ENCODE measurements around the gene TEP1. TPM values are rescaled to one million over a fixed set of nuclear protein-coding genes. Genes with fewer than 3 reads are reported as not detected.

Gene TEP1
- total and polyA plus RNA-seq, 2 of the 8 experiments (the other 6 are each of a cell fraction or from before 2014, with no cell fraction given) = 6.9 to 10.7 TPM

DNA sequence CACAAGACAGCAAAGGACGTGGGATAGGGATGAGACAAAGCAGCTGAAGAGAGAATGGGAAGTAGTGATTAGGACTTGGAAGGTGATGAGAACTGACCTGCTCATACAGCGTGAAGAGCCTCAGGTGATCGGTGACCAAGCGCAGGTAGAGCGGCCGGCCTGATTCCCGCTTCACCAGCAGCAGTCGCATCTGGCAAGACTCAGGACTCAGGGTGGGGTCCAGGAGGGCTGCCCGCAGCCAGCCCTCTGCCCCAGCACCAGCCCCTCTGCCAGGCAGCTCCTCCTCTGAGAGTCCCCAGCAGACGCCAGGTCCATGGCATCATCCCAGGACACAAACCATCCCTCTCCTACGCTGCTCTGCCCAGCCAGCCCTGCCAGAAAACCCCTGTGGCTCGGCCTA lies 30.8 kb downstream of the TEP1 start:
- H2BK120ac ChIP-seq (replicated peaks; ENCODE audit: low read depth, low read length) = no peak overlapping the region
- H4K8ac ChIP-seq (ENCODE audit: extremely low read depth, insufficient read depth, low read length) = no peak overlapping the region
- no peak overlapping the region for H3K18ac ChIP-seq (ENCODE audit: extremely low read depth, low read length)
- H3K27ac ChIP-seq (ENCODE audit: low read depth, low read length) = no peak overlapping the region
- H3K9ac ChIP-seq (replicated peaks in 1 of 4; ENCODE audit: extremely low read depth in 1 of 4, low read depth in 3 of 4, low read length in 3 of 4) = no peak overlapping the region
- H2BK20ac ChIP-seq (ENCODE audit: low read length) = no peak overlapping the region
- H4K20me1 ChIP-seq (replicated peaks in 1 of 2; ENCODE audit: control insufficient read depth in 1 of 2, insufficient read depth in 2 of 2, low read length in 2 of 2) = peaks cover 2 to 3% of the 10 kb centered on the region in 2 experiments
- H2AK5ac ChIP-seq (ENCODE audit: low read depth, low read length) = no peak overlapping the region
- H3K79me1 ChIP-seq (ENCODE audit: low read depth, low read length) = no peaks in the 10 kb centered on the region
- no peaks in the 10 kb centered on the region for H3K23me2 ChIP-seq (ENCODE audit: low read depth, low read length)
- H3K27me3 ChIP-seq (replicated peaks in 1 of 4; ENCODE audit: control insufficient read depth in 3 of 4, extremely low read depth in 1 of 4, insufficient read depth in 3 of 4, low read length in 3 of 4) = no peaks in the 10 kb centered on the region; a peak in 1 of 7 replicates
- H3K23ac ChIP-seq (ENCODE audit: insufficient read length) = no peak overlapping the region
- no peak for FAIRE-seq
- H4K5ac ChIP-seq (ENCODE audit: insufficient read length, low read depth, low read length) = no peak overlapping the region
- peaks cover 3 to 23% (median 15%) of the 10 kb centered on the region in 4 experiments; a peak in 5 of 8 replicates for H3K36me3 ChIP-seq (ENCODE audit: control insufficient read depth in 2 of 4, insufficient read depth in 4 of 4, low read length in 3 of 4)
- 94 to 100% methylated on average over 1 to 10 of the region's 12 CpGs for WGBS, 2 experiments (ENCODE audit: extremely low coverage in 1 of 2, insufficient coverage in 1 of 2, insufficient read length in 1 of 2, insufficient replicate concordance in 2 of 2, low coverage in 1 of 2, low lambda C conversion rate in 2 of 2, missing lambda C conversion rate in 1 of 2)
- no peak overlapping the region for H2BK15ac ChIP-seq (ENCODE audit: low read length)
- H3K56ac ChIP-seq (replicated peaks; ENCODE audit: insufficient read length, low read depth, low read length) = no peak overlapping the region
- CTCF ChIA-PET (ENCODE audit: partially characterized antibody) = interaction anchor here (1.5 kb wide), 1 partner anchor 33 kb away, joined by 8 read pairs; no protein-coding TSS in a partner anchor
- no peaks in the 10 kb centered on the region for H3K4me1 ChIP-seq (replicated peaks in 1 of 4; ENCODE audit: control insufficient read depth in 3 of 4, insufficient read depth in 4 of 4, low read length in 3 of 4)
- H3K9me3 ChIP-seq (ENCODE audit: insufficient read depth in 2 of 2, low read depth in 1 of 2, low read length in 1 of 2) = no peaks in the 10 kb centered on the region
- TF ChIP-seq BRCA1 (IDR thresholded peaks at IDR 0.05; ENCODE audit: low read depth, low read length) = no peak
- TF ChIP-seq KDM1A (IDR thresholded peaks at IDR 0.05; ENCODE audit: borderline replicate concordance, low read length) = no peak
- TF ChIP-seq POLR2AphosphoS5 (IDR thresholded peaks at IDR 0.05; ENCODE audit: low read depth, low read length) = no peak
- TF ChIP-seq BCL11A (IDR thresholded peaks at IDR 0.05; ENCODE audit: low read depth in 2 of 2, low read length in 2 of 2) = no peak
- no peak for TF ChIP-seq SP4 (IDR thresholded peaks at IDR 0.05; ENCODE audit: low read length)
- H2AFZ ChIP-seq (ENCODE audit: low read length) = no peak overlapping the region
- no peak overlapping the region for H2BK12ac ChIP-seq (ENCODE audit: low read depth, low read length)
- H2BK5ac ChIP-seq (ENCODE audit: low read depth, low read length) = no peak overlapping the region
- POLR2A ChIA-PET (ENCODE audit: partially characterized antibody) = interaction anchor here (1.0 to 1.1 kb wide), 2 partner anchors 8 to 14 kb away, joined by 4 to 5 read pairs; no protein-coding TSS in a partner anchor
- no peak overlapping the region for H3K4ac ChIP-seq (replicated peaks; ENCODE audit: insufficient read length, low read depth, low read length)
- DNase-seq (ENCODE audit: low read depth in 1 of 2, low spot score in 2 of 2) = no peak
- H3K4me3 ChIP-seq (ENCODE audit: extremely low read depth in 1 of 4, insufficient read depth in 2 of 4, low read depth in 3 of 4, low read length in 4 of 4) = no peak overlapping the region
- H3K14ac ChIP-seq (ENCODE audit: insufficient read length) = no peak overlapping the region
- no peak overlapping the region for H4K91ac ChIP-seq (replicated peaks; ENCODE audit: insufficient read length, low read length)
- no peak overlapping the region for H3K4me2 ChIP-seq (ENCODE audit: insufficient read depth in 1 of 2, low read depth in 2 of 2, low read length in 2 of 2)
- no peaks in the 10 kb centered on the region for H3K79me2 ChIP-seq (ENCODE audit: control insufficient read depth in 1 of 2, insufficient read depth in 2 of 2, low read length in 2 of 2)
